GM21367 (cell line): ENCODE measurements around the gene STIL.
"Not testable (repeated sequence)": the region's sequence is repeated elsewhere in the genome, so short reads cannot be mapped to it uniquely, and the experiment has no call there.

Experiments used
- ATAC-seq: cut with Tn5 transposase; IDR thresholded peaks from one replicate; pipeline ENCODE4 v1.9.1; 2021; ENCODE audit not compliant: unreplicated experiment

The STIL gene

DNA sequence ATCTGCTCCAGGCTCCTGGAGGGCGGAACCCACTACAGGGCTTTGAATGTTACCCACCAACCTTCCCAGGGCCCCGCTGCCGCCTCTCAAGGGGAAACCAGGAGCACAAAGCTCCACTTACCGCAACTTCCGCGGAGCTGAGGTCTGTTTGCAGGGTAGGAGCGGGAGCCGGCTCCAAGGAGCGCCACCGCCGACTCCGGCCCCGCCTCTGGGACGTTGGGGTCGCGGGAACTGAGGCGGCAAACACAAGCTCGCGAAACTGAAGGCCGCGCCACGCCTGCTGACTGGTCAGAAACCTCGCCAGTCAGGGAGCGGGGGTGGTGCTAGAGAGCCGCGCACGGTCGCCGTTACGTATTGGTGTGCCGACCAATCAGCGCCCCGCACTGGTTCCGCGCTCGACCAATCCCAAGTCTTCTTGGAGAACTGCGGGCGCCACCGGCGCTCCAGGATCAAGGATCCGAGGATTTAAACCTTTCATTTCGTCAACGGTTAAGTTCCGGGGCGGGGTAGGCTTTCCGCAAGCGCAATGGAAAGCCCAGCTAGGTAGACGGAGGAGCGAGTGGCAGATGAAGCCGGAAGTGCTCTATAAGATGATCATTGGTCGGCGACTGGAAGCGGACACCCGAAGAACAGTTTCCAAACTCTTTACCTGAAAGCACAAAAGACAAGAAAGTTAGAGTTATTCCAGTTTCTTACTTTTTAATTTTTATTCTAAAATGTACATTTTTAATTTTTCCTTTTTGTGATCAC lies at the start of gene STIL:
STIL (minus strand) TSS at position 233 of the 750 bp plus-strand sequence. CDS start 3,828 bp downstream, outside the sequence.
- peak; percentile 95 for ATAC-seq

DNA sequence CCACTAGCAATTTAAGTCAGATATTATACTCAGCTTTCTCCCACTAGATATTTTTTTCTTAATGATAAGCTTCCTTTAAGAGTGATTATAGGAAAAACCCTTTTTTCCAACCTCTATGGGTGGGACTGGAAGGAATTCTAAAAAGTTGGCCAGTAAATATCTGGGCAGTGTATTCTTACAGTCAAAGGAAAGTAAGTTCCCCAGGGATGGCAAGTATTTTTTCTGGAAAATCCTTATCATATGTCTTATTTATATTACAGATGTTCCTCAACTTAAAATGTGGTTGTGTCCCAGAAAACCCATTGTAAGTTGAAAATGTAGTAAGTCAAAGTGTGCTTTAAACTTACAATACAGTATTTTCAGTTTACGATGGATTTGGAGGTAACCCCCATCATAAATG lies 48.9 kb upstream of the STIL start:
- ATAC-seq = no peak

DNA sequence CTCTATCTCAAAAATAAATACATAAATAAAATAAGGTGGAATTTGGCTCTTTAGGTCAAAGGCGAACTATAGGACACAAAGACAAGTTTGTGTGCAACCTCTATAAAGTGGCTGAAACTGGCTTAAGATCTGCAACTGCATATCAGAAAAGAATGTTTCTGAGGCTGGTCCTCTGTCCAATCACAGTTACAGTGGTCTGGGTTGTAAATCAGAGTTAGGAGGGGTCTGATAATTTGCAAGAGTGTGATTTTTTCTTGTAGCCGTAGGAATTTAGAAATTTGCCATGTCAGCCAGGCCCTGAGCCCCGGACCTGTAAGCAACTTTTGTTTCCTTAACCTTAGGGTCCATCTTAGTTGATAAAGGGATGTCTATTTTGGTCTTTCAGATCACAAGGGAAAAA lies 47.4 kb upstream of the STIL start:
- no peak for ATAC-seq

DNA sequence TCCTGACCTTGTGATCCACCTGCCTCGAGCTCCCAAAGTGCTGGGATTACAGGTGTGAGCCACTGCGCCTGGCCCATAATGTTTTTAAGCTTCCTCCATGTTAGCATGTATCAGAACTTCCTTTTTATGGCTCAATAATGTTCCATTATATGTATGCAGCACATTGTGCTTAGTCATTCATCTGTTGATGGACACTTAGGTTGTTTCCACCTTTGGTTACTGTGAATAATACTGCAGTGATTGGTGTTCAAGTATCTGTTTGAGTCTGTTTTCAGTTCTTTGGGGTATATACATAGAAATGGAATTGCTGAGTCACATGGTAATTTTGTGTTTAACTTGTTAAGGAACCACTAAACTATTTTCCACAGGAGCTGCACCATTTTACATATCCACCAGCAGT lies 37.4 kb upstream of the STIL start:
- peak; percentile 79 for ATAC-seq

DNA sequence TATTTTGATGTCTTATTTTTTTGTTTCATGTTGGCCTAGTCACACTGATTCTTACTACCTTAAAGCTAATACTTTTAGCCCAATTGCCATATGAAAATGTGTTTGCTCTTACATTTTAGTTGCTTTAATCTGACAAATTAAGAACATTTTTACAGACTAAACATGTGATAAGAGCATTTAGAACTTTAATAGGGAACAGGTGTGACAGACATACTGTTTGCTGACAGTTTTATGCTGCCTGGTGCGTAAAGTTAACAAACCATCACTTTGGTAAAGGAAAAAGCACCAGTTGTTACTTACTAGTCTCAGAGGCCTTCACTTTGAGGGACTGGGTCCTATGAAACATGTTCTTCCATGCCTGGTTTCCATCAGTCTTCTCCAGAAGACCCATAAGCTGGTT lies 34.3 kb upstream of the STIL start:
- no peak for ATAC-seq

DNA sequence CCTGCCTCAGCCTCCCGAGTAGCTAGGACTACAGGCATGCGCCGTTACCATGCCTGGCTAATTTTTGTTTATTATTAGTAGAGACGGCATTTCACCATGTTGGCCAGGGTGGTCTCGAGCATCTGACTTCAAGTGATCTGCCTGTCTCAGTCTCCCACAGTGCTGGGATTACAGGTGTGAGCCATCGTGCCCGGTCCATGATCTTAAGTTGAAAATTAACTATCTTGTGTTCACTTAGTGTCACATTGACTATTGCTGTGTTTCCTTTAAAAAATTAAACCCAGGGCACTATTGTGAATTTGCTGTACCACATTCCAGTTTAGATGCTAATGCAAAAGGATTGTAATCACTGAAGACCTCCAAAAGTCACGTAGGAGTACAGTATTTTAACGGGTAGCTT lies 33.8 kb upstream of the STIL start:
- ATAC-seq = no peak

DNA sequence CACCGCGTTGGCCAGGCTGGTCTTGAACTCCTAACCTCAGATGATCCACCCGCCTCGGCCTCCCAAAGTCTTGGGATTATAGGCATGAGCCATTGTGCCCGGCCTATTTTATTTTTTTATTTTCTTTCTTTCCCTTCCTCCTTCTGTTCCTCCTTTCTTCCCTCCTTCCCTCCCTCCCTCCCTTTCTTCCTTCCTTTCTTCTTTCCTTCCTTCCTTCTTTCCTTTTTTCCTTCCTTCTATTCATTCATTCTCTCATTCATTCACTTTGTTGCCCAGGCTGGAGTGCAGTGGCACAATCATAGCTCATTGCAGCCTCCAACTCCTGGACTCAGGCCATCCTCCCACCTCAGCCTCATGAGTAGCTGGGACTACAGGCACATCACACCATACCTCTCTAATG lies 33.0 kb upstream of the STIL start:
- ATAC-seq = not testable (repeated sequence)

DNA sequence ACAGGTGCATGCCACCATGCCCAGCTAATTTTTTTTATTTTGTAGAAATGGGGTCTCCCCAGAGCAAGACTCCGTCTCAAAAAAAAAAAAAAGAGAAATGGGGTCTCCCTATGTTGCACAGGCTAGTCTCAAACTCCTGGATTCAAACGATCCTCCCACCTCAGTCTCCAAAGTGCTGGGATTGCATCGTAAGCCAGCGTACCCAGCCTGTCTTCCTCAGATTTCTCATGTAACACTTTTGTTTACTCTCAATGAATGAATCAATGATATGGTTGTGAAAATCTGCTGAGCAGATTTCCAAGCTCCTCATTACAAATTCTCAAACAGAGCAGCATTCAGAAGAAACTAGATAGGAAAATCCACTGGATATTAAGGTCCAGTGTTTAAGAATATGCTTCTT lies 26.3 kb upstream of the STIL start:
- no peak for ATAC-seq

DNA sequence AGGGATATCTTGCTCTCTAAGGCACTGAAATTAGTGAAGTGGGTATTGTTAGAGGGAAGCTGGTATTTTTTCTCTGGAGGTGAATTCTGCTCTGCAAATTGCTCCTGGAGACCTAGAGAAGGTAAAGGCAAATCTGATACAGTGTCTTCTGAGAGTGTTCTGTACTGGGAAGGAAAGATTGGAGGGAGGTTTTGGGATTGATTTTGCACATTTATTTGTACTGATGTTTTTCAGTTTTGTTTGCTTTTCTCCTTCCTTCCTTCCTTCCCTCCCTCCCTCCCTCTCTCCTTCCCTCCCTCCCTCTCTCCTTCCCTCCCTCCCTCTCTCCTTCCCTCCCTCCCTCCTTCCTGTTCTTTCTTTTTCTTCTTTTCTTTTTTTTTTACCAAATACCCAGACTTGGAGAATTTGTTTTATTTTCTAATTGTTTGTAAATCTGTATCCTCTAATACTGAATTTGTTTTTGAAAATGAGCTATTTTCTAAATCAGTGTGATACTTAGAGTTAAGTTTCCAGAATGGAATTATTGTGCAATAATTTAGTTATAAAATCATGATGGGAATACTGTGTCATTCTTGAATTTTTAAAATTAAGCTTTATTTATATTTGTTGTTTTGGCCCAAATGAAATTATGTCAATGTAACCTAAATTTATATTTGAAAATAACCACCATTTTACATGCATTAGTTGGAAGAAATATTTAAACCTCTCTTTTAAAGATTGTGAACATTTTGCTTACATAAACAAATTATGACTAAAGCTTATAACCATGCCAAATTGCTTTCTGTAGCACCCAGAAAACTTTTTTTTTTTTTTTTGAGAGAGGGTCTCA lies 24.5 kb upstream of the STIL start:
- no peak for ATAC-seq

DNA sequence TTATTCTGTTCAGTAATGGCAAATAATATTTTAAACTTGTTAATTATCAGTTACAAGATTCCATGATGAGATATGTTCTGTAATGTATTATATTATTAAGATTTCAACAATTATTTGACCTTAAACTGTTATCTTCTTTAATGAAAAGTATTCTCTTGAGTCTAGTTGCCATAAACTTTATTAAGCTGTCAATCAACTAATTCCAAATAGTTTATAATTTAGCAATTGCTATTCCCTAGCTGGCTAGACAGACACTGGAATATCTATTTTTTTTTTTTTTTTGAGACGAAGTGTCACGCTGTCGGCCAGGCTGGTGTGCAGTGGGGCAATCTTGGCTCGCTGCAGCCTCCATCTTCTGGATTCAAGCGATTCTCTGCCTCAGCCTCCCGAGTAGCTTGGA lies 23.4 kb upstream of the STIL start:
- no peak for ATAC-seq

DNA sequence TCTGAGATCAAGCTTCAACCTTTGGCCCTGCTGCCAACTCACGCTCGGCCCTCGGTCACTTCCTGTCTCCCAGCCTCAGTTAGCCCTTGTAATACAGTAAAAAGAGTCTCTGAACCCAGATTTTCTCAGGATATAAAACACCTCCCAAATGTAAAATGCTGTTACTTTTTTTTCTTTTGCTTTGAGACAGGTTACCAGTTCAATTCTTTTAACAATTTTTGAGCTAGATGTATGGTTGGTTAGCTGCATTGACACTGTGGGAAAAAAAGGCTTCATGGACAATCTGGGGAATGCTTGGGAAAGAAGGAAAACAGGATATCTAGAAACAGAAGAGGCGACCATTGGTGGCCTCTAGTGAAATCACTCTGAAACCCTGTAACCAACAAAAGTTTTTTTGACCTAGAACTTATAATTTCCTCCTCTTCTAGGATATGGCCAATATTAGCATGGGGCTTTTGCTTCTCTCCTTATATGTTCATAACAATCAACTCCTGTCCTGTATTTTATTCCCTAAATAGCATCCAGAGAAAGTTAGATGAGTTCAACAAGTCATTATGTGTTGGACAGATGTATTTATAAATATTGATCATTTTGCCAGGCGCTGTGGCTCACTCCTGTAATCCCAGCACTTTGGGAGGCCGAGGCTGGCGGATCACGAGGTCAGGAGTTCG lies 21.0 kb upstream of the STIL start:
- ATAC-seq = no peak

DNA sequence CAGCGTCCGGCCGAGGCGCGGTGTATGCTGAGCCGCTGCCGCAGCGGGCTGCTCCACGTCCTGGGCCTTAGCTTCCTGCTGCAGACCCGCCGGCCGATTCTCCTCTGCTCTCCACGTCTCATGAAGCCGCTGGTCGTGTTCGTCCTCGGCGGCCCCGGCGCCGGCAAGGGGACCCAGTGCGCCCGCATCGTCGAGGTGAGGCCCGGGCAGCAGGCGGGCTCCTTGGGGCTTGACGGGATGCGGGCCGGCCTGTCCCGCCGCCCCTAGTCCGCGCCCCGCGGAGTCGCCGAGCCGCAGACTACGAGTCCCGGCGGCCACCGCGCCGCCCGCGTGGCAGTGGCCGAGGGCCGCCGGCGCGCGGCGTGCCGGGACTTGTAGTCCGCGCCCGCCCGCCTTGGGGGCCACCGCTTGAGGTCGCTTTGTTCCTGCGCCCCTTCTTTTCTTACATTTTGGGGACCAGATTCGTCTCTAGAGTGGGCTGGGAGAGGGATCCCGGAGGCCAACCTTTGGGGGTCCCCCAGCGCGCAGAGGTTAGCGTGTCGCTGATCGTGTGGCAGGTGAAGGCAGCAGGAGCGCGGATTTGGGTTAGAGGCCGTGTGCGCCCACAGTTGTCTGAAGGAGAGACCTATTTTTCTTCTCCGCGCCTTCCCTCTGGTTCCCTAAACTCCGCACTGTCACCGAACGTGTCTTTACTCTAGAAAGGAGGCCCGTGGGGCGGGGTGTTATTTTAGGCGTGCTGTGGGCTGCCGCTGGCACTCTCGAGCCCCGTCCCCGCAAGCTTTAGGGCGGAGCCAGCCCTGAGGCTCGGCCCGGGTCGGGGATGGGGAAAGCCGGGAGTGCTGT lies 20.2 kb upstream of the STIL start:
- ATAC-seq = peak; percentile 78

DNA sequence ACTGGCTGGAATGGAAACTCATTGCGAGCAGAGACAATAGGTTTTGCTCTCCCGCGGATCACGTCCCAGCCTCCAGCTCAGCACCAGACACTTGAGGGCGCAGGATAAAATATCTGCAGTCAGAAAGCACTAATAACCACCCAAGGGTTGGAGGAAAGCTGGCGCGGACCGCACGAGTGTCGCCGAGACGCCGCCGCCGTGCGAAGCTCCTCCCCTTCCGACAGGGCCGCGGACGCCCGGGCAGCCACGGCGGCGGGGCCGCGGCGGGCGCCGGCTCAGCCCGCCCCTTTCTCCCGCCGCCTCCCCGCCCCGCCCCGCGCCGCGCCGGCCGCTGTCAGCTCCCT lies 19.6 kb upstream of the STIL start, which contains the start of gene CMPK1:
CMPK1 (plus strand) TSS at position 213 of the 344 bp plus-strand sequence. CDS start 156 bp downstream, outside the sequence.
- ATAC-seq = peak; percentile 69

DNA sequence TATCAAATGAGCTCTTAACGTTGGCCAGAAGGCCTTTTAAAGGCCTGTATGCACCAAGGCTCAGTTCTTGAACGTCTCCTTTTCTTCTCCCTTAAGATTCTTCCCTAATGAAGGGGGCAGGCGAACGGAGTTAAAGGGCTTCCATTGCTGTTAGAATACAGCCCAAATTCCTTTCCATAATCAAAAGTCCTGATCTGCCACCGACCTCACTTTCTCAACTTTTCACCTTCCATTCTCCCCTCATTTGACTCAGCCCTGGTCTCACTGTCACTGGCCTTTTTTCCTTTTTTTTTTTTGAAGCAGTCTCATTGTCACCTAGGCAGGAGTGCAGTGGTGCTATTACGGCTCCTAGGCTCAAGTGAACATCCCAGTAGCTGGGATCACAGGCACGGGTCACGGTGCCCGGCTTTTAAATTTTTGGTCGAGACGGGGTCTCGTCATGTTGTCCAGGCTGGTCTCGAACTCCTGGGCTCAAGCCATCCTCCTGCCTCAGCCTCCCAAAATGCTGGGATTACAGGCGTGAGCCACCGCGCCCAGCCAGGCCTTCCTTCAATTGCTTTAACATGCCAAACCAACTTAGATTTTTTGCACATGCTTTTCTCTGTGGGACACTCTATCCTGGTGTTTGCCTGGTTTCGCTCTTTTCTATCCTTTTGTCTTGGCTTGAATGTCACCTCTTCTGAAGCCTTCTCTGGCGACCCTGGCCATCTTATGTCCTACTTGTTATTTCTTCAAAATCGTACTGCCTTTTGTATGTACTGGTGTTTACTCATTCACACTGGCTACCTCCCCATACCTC lies 19.0 kb upstream of the STIL start:
- ATAC-seq = no peak

DNA sequence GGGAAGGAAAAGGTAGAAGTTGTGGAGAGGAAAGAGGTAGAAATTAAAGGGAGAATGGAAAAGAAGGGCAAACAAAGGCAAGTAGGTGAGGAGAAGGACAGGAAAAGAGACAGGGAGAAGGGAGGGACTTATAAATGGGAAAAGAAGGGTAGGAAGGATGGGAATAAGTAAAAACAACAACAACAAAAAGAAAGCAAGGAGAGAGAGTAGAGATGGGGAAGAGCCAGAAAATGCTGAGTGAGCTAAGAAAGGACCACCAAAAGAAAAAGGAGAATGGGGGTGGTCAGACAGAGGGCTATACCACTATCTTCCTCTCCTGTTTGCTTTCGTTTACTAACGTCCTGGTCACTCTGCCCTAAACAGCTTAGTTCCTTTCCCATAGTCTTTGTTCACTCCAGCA lies 17.9 kb upstream of the STIL start:
- no peak for ATAC-seq

DNA sequence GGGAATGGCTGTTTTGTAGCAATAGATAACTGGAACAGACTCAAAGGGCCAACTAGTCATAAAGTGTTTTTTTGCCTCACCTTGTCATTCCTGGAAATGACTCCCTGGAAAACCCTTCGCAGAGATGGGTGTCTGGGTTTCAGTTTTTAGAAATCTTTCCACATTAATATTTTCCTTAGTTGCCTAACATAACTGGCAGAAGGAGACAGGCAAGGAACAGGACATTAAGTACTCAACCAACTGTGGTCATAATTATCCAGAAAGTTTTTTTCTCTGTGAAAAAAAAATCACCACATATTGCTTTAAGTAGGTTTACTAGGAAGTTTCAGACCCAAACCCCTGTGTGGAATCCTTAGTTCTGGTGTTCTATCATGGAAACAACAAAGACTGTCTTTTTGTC lies 16.3 kb upstream of the STIL start:
- no peak for ATAC-seq

DNA sequence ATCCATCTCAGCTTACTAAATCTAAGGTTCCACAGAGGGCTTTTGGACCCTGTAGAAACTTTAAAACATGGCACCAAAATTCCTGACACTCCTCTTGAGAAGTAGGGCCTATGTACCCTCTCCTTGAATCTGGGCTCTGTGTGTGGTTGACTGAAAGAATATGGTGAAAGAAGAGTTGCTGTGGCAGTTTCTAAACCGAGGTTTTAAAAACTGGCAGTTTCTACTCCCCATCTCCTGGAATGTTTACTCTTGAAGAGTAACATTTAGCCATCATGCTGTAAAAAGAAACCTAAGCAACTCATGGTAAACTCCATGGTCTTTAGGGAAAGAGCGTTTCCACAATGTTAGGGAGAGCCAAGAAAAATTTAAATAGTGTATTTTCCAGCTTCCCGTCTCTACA lies 15.0 kb upstream of the STIL start:
- no peak for ATAC-seq

DNA sequence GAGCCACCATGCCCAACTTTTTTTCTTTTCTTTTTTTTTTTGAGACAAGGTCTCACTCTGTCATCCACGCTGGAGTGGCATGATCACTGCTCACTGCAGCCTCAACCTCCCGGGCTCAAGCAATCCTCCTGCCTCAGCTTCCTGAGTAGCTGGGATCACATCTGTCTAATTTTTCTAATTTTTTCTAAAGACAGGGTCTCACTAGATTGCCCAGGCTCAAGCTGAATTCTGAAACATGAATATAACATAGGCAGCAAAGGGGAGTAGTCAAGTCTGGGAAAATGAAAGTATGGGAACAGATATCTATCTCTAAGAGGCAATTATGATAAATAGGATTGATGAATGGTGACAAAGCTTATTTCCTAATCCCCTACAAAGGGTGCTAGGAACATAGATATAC lies 12.3 kb upstream of the STIL start:
- no peak for ATAC-seq

DNA sequence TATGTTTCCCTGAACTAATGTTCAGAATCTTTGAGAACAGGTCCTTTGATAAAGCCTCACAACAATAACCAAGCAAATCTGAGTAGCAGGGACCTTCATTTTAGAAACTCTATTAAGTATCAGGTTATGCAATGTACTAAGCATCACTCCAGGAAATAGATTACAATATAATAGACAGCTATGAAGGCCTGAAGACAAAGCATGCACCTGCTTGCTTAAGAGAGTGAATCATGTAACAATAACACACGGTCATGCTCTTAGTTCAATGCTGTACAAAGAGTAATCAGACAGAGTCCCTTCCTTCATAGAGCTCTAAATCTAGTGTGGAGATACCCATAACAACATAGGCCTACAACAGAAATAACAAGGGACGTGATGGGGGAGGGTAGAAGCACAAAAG lies 11.6 kb upstream of the STIL start:
- no peak for ATAC-seq

DNA sequence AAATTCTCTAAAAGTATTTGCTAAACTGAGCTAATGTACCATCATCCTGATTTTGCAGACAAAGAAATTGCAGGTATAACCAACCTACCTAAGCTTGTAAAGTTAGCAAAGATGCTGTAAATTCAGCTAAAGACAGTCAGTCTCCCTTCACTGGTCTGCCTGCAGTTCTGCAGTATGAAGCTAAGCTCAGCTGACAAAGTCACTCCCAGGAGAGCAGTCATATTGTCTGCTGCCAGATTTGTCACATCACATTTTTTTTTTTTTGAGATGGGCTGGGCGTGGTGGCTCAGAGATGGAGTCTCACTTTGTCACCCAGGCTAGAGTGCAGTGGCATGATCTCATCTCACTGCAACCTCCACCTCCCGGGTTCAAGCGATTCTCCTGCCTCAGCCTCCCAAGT lies 10.7 kb upstream of the STIL start:
- no peak for ATAC-seq
